GM23338 (cell line): ENCODE results near the gene CLNK. TPM values are rescaled to one million over a fixed set of nuclear protein-coding genes. Genes with fewer than 3 reads are reported as not detected.

Experiments
- ATAC-seq: fragments of 200-7000 bp; cut with Tn5 transposase; 3 replicates; pipeline ENCODE4 v1.9.1; 2020
- DNase-seq: peaks from one replicate; pipeline ENCODE4 v3.0.0-alpha.2; 2015; ENCODE audit warnings: low spot score
- H2AFZ ChIP-seq: fragments of 200-600 bp; sonication (generic); 2 replicates; pipeline ENCODE4 v1.8.0; 2016; ENCODE audit warnings: antibody characterized with exemption, mild to moderate bottlenecking, moderate library complexity
- H3F3A ChIP-seq: fragments of 200-600 bp; sonication (generic); replicated peaks from 2 replicates; pipeline ENCODE4 v1.8.0; 2017; ENCODE audit warnings: antibody characterized with exemption, mixed run types, low read depth
- H3K27ac ChIP-seq: fragments of 200-600 bp; sonication (generic); 2 replicates; pipeline ENCODE4 v1.6.1; 2016; ENCODE audit warnings: low read depth
- H3K27me3 ChIP-seq: fragments of 200-600 bp; sonication (generic); 2 replicates; pipeline ENCODE4 v1.8.0; 2016; ENCODE audit warnings: mild to moderate bottlenecking, mixed run types, moderate library complexity; ENCODE audit not compliant: insufficient read depth
- H3K36me3 ChIP-seq: fragments of 200-600 bp; sonication (generic); 2 replicates; pipeline ENCODE4 v1.8.0; 2016; ENCODE audit warnings: mild to moderate bottlenecking; ENCODE audit not compliant: insufficient read depth
- H3K4me1 ChIP-seq: fragments of 200-600 bp; sonication (generic); 2 replicates; pipeline ENCODE4 v1.8.0; 2016; ENCODE audit warnings: mild to moderate bottlenecking, moderate library complexity; ENCODE audit not compliant: insufficient read depth
- H3K4me2 ChIP-seq: fragments of 200-600 bp; sonication (generic); 2 replicates; pipeline ENCODE4 v1.7.1; 2017; ENCODE audit warnings: mixed run types
- H3K4me3 ChIP-seq: fragments of 200-600 bp; sonication (generic); 2 replicates; pipeline ENCODE4 v1.6.1; 2016; ENCODE audit warnings: mixed run types
- H3K79me2 ChIP-seq: fragments of 200-600 bp; sonication (generic); replicated peaks from 2 replicates; pipeline ENCODE4 v1.8.0; 2017; ENCODE audit warnings: mild to moderate bottlenecking; ENCODE audit not compliant: insufficient read depth
- H3K9me2 ChIP-seq: fragments of 200-600 bp; sonication (generic); 2 replicates; pipeline ENCODE4 v1.8.0; 2017; ENCODE audit not compliant: insufficient read depth
- H4K20me1 ChIP-seq: fragments of 200-600 bp; sonication (generic); replicated peaks from 2 replicates; pipeline ENCODE4 v1.8.0; 2017; ENCODE audit warnings: mild to moderate bottlenecking; ENCODE audit not compliant: insufficient read depth
- H3K27ac Mint-ChIP-seq: 2 replicates; pipeline ENCODE4 v1.8.0; 2020; ENCODE audit warnings: inconsistent platforms, mild to moderate bottlenecking, moderate library complexity, mixed read lengths
- H3K27me3 Mint-ChIP-seq: 3 replicates; pipeline ENCODE4 v1.8.0; 2022; ENCODE audit warnings: low read depth, mild to moderate bottlenecking, moderate library complexity, mixed read lengths, inconsistent platforms; ENCODE audit not compliant: insufficient read depth, poor library complexity
- H3K36me3 Mint-ChIP-seq: 3 replicates; pipeline ENCODE4 v1.8.0; 2021; ENCODE audit warnings: low read depth, mild to moderate bottlenecking, inconsistent platforms, moderate library complexity, mixed read lengths
- H3K4me1 Mint-ChIP-seq: 3 replicates; pipeline ENCODE4 v1.8.0; 2020; ENCODE audit warnings: mild to moderate bottlenecking, inconsistent platforms, mixed read lengths
- H3K4me3 Mint-ChIP-seq: 3 replicates; pipeline ENCODE4 v1.8.0; 2021; ENCODE audit warnings: moderate library complexity, mild to moderate bottlenecking, inconsistent platforms, mixed read lengths
- H3K9me3 Mint-ChIP-seq: 3 replicates; pipeline ENCODE4 v1.8.0; 2020; ENCODE audit warnings: moderate library complexity, mild to moderate bottlenecking, inconsistent platforms, mixed read lengths
- CREB1 ChIP-seq: fragments of 250-450 bp; sonication (Bioruptor Pico); IDR thresholded peaks from 2 replicates; pipeline ENCODE4 v1.5.0; 2020; ENCODE audit warnings: low read depth, mild to moderate bottlenecking, moderate library complexity
- ETS1 ChIP-seq: IDR thresholded peaks from 2 replicates; pipeline ENCODE4 v1.6.1; 2016; ENCODE audit warnings: antibody characterized with exemption
- EZH2 ChIP-seq: fragments of 200-600 bp; sonication (generic); IDR thresholded peaks from one replicate; pipeline ENCODE4 v1.8.0; 2017; ENCODE audit warnings: antibody characterized with exemption, mild to moderate bottlenecking, low read depth; ENCODE audit not compliant: unreplicated experiment
- EZH2phosphoT487 ChIP-seq: fragments of 200-600 bp; sonication (generic); IDR thresholded peaks from one replicate; pipeline ENCODE4 v1.8.1; 2018; ENCODE audit warnings: antibody characterized with exemption; ENCODE audit not compliant: unreplicated experiment
- NANOG ChIP-seq: IDR thresholded peaks from 2 replicates; pipeline ENCODE4 v1.6.1; 2016; ENCODE audit warnings: antibody characterized with exemption, borderline replicate concordance
- POLR2AphosphoS5 ChIP-seq: IDR thresholded peaks from 2 replicates; pipeline ENCODE4 v1.6.1; 2016; ENCODE audit warnings: antibody characterized with exemption, low read depth
- REST ChIP-seq: IDR thresholded peaks from one replicate; pipeline ENCODE4 v1.6.1; 2018; ENCODE audit warnings: antibody characterized with exemption; ENCODE audit not compliant: unreplicated experiment
- STAT1 ChIP-seq: IDR thresholded peaks from one replicate; pipeline ENCODE4 v1.6.1; 2016; ENCODE audit warnings: antibody characterized with exemption; ENCODE audit not compliant: unreplicated experiment
- ZNF114 ChIP-seq: fragments of 250-450 bp; sonication (Bioruptor Pico); IDR thresholded peaks from 2 replicates; pipeline ENCODE4 v1.5.0; 2020; ENCODE audit warnings: mild to moderate bottlenecking, moderate library complexity
- ZNF331 ChIP-seq: fragments of 250-450 bp; sonication (Bioruptor Pico); IDR thresholded peaks from 2 replicates; pipeline ENCODE4 v1.5.0; 2020; ENCODE audit warnings: low read depth, mild to moderate bottlenecking, moderate library complexity
- ZNF462 ChIP-seq: fragments of 250-450 bp; sonication (Bioruptor Pico); IDR thresholded peaks from 2 replicates; pipeline ENCODE4 v1.5.0; 2020; ENCODE audit warnings: mild to moderate bottlenecking, moderate library complexity
- polyA plus RNA-seq: library from polyadenylated mRNA; unstranded; fragments of >200 nt; fragmentation: Nextera tagmentation; extraction: Ambion mirVana; gene quantifications from 2 replicates; pipeline ENCODE4 v1.2.1, GENCODE V29; 2016
- total RNA-seq: library from RNA; depleted of rRNA; stranded (reverse); fragments of >200 nt; shearing (Covaris generic); gene quantifications from 2 replicates; pipeline ENCODE4 v1.2.3, GENCODE V29; 2014

Gene CLNK
- total and polyA plus RNA-seq, 2 experiments from 2014 or later = not detected

- peak overlapping the region; percentile 73; the same call in 1 of the 2 replicates for H3K4me3 ChIP-seq
- H3K36me3 Mint-ChIP-seq = peaks cover 15% of the 10 kb centered on the region
- peaks cover 47% of the 10 kb centered on the region for H3K27me3 Mint-ChIP-seq
- peaks cover 26% of the 10 kb centered on the region for H4K20me1 ChIP-seq
- no peaks in the 10 kb centered on the region for H3K9me2 ChIP-seq
- H3K27ac ChIP-seq = no peak overlapping the region
- peaks cover 59% of the 10 kb centered on the region for H3K27me3 ChIP-seq
- H3K79me2 ChIP-seq = no peaks in the 10 kb centered on the region
- no peaks in the 10 kb centered on the region for H3K36me3 ChIP-seq
- TF ChIP-seq ZNF114 (no peak), EZH2 (no peak), EZH2phosphoT487 (no peak), NANOG (no peak), ETS1 (no peak), ZNF331 (CRISPR knock-in tag) (no peak), ZNF462 (CRISPR knock-in tag) (no peak), STAT1 (no peak), CREB1 (CRISPR knock-in tag) (no peak), POLR2AphosphoS5 (no peak), REST (no peak)
- no peaks in the 10 kb centered on the region for H3F3A ChIP-seq
- peak; percentile 14 for DNase-seq
- H3K4me1 ChIP-seq = peaks cover 30% of the 10 kb centered on the region
- no peaks in the 10 kb centered on the region; the same call in 2 of the 3 replicates for H3K9me3 Mint-ChIP-seq
- H2AFZ ChIP-seq = no peak overlapping the region
- peak overlapping the region; percentile 91 for H3K4me2 ChIP-seq
- ATAC-seq = no peak
- no peak overlapping the region for H3K27ac Mint-ChIP-seq
- peak overlapping the region; percentile 45 for H3K4me3 Mint-ChIP-seq
- peaks cover 27% of the 10 kb centered on the region for H3K4me1 Mint-ChIP-seq
Observed at GRCh38 chr4:10455133-10455532, 229.4 kb downstream of the CLNK start.
